NCI-H524 treated with DMSO at 0.1 percent for 48 hours (cell line): ENCODE results near the gene CYGB.

Experiments used
- DNase-seq: peaks from one replicate; lab custom pipeline; 2025; lab: John Stamatoyannopoulos, UW

CYGB gene

GRCh38 chr17:76478730-76479514, 58.6 kb downstream of the CYGB start:
- no peak for DNase-seq

GRCh38 chr17:76478097-76478496, 59.4 kb downstream of the CYGB start:
- no peak for DNase-seq

GRCh38 chr17:76477576-76477975, 59.9 kb downstream of the CYGB start:
- no peak for DNase-seq
